GM18951 (cell line): ENCODE results near the gene MSANTD7.

ENCODE experiments used
- POLR2A ChIP-seq: IDR thresholded peaks from 4 replicates; pipeline ENCODE4 v1.6.1; 2011; ENCODE audit warnings: mild to moderate bottlenecking; ENCODE audit not compliant: insufficient read length, insufficient read depth; ENCODE audit errors: extremely low read depth
- in situ Hi-C: fragments of 300-500 bp; cut with MboI; formaldehyde crosslinking; loops from one replicate; pipeline ENCODE4 v1.12.0; 2022; ENCODE audit warnings: low sequenced_read_pairs, mixed read lengths, inconsistent platforms; ENCODE audit not compliant: unreplicated experiment

The MSANTD7 gene

DNA sequence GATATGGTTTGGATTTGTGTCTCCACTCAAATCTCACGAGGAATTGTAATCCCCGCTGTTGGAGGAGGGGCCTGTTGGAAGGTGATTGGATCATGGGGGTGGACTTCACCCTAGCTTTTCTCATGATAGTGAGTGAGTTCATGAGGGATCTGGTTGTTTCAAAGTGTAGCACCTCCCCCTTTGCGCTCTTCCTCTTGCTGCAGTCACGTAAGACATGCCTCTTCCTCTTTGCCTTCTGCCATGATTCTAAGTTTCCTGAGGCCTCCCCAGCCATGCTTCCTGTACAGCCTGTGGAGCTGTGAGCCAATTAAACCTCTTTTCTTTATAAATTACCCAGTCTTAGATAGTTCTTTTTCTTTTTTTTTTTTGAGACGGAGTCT, 17.3 kb upstream of the MSANTD7 start:
- in situ Hi-C loops = loop anchor here (10.0 to 25.0 kb wide), 2 partner anchors 226 to 308 kb away; no protein-coding TSS in a partner anchor
- no peak for TF ChIP-seq POLR2A

DNA sequence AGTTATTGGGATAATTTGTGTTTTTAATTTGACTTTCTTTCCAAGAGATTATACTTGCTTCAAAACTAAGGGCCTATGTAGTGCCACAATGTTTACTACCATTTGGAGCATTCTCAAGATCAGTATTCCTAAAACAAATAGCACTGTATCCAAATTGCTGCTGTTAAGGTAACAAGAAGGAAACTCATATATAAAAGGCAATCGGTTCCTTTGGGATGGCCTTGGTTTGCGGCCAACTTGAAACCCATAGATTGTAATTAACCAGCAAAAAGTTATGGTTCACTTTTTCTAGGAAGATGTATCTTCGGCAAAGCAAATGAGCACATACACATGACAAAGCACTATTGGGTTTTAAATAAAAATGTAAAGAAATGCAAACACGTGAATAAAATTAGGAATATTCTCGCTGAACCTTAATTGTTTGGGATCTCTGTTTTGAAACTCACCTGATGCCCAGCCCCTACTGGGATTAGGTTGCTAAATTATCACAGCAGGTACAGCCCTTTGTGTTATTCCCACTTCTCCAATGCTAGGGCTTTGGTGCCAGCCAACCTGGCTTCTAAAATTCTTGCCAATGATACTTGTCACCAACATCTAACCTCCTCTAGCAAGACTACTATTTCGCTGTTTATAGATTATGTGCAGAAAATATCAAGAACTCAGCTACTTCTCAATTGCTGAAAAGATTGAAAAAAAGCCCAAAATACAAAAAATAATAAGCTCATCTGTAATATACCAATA, 16.3 kb upstream of the MSANTD7 start:
- TF ChIP-seq POLR2A = no peak
- in situ Hi-C loops = loop anchor here (10.0 to 25.0 kb wide), 2 partner anchors 227 to 310 kb away; no protein-coding TSS in a partner anchor

DNA sequence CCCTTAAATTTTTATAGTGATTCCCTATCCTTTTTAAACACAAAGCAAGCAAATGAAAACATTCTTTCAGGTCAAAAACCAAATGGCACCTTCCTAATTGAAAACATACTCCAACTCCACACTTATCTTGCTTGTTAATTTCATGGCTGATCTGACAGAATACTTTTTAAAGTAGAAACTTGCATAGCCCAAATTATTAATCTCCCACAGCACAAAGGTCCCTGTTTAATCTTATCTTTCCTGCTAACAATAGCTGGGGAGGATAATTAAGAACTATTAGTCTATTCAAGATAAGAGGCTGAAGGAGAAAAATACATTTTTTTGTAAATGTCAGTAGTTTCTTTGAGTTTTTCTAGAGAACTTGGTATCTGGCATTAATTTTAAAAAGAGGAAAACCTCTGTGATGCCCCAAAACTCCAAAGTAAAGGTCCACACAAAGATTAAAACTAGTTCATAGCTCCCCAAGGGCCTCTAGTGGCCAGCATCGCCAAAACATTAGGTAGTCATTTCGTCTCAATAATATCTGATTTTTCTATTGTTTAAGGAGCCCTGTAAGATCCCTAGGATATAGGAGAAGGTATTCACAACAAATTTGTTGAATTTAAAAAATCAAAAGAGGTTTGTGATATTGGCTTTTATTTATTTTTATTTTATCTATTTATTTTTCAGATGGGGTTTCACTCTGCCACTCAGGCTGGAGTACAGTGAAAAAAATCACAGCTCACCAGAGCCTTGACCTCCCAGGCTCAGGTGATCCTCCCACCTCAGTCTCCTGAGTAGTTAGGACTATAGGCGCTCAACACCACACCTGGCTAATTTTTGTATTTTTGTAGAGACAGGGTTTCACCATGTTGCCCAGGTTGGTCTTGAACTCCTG, 15.0 kb upstream of the MSANTD7 start:
- in situ Hi-C loops = loop anchor here (10.0 to 25.0 kb wide), 2 partner anchors 228 to 311 kb away; no protein-coding TSS in a partner anchor
- no peak for TF ChIP-seq POLR2A

- TF ChIP-seq POLR2A = no peak
- in situ Hi-C loops = loop anchor here (10.0 to 25.0 kb wide), 2 partner anchors 229 to 312 kb away; no protein-coding TSS in a partner anchor
These were observed 14.1 kb upstream of the MSANTD7 start for GRCh38 chr10:14823966-14824365.

DNA sequence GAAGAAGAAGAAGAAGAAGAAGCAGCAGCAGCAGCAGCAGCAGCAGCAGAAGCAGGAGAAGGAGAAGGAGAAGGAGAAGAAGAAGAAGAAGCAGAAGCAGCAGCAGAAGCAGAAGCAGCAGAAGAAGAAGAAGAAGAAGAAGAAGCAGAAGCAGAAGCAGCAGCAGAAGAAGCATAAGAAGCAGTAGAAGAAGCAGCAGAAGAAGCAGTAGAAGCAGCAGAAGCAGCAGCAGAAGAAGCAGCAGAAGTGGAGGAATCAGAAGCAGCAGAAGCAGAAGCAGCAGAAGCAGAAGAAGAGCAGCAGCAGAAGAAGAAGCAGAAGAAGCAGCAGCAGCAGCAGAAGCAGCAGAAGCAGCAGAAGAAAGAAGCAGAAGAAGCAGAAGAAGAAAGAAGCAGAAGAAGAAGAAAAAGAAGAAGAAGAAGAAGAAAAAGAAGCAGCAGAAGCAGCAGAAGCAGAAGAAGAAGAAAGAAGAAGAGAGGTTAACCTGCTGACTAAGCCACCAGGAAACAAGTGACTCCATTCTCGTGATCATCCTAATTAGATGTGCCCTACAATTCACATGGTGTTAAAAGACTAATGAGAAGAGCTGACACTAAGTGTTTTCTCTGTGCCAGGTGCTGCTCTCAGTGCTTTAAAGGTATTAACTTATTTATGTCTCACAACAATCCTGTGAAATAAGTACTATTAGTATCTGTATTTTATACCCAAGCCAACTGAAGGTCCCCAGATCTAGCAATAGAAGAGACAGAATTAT, 11.9 kb upstream of the MSANTD7 start:
- no peak for TF ChIP-seq POLR2A
- in situ Hi-C loops = loop anchor here (10.0 kb wide), 1 partner anchor 231 kb away; no protein-coding TSS in a partner anchor

- TF ChIP-seq POLR2A = no peak
- in situ Hi-C loops = no loop called here
These were observed 5.0 kb upstream of the MSANTD7 start for GRCh38 chr10:14833106-14833505.

DNA sequence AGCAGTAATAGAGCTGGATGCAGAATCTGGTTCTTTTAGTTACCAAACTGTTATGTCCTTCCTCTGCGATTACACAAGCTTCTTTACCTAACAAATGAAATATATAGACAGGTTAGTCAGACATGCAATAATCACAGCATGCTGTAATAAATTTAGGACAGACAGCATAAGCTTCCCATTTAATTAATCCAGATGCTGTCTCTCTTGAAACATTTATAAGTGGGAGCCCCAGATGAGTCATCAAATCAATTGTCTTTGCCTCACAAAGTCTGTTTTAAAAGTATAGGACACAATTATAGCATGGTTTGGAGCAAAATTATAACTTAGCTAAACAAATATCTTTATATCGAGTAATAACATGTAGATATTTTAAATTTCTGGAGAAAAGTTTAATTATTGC, 1.9 kb upstream of the MSANTD7 start:
- TF ChIP-seq POLR2A = no peak
- in situ Hi-C loops = no loop called here

GRCh38 chr10:14837003-14837756, 926 bp upstream of the MSANTD7 start:
- no peak for TF ChIP-seq POLR2A
- in situ Hi-C loops = no loop called here

DNA sequence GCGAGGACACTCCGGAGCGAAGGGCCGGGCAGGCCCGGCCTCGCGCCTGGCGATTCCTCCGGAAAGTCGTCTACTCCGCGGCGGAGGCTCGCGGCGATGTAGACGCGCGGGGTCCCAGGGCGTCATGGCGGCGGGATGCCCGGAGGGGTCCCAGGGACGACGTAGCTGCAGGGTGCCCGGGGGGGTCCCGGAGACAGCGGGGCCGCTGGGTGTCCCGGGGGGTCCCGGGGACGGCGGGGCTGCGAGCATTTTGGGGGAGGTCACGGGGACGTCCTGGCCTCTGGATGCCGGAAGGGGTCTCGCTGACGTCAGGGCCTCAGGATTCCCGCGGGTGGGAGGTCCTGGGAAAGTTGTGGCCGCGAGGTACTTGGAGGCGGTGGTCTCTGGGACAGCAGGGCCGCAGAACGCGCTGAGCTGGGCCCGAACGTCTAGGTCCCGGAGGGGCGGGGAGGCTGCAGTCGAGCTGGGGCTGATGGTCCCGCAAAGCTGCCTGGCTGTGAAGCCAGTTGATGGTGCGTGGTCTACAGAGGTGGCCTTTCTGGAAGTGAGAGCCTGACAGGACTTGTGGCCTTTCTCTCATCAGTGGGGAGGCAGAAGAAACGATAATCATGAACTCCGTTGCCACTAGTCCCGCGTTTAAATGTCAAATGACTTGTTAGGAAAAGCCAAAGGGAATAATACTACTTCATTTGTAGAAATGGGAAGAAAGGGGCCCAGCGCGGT, 637 bp downstream of the MSANTD7 start:
- in situ Hi-C loops = no loop called here
- no peak for TF ChIP-seq POLR2A

GRCh38 chr10:14839305-14839695, 1.2 kb downstream of the MSANTD7 start:
- no peak for TF ChIP-seq POLR2A
- in situ Hi-C loops = no loop called here

- in situ Hi-C loops = no loop called here
- TF ChIP-seq POLR2A = no peak
These were observed 2.1 kb downstream of the MSANTD7 start for GRCh38 chr10:14840178-14840577.
